Embryonic facial prominence (tissue), 1 donor: ENCODE data around the gene UPK3BL2.
"Not testable (repeated sequence)": the region's sequence is repeated elsewhere in the genome, so short reads cannot be mapped to it uniquely, and the experiment has no call there.

Experiments used
- DNase-seq: peaks from one replicate; pipeline ENCODE4 v3.0.0-alpha.2; 2016; ENCODE audit errors: extremely low spot score

The UPK3BL2 gene

GRCh38 chr7:102494473-102495149 lies 48.9 kb downstream of the UPK3BL2 start:
- DNase-seq, result not testable (repeated sequence)

- not testable (repeated sequence) for DNase-seq
Observed at GRCh38 chr7:102494026-102494425, 49.5 kb downstream of the UPK3BL2 start.

- not testable (repeated sequence) for DNase-seq
Observed at GRCh38 chr7:102493220-102493935, 50.1 kb downstream of the UPK3BL2 start.

GRCh38 chr7:102490529-102491075 lies 52.9 kb downstream of the UPK3BL2 start:
- not testable (repeated sequence) for DNase-seq
